Neuronal stem cell (in vitro differentiated cells): Measurements from ENCODE around the gene TTC33.

ENCODE experiments used
- DNase-seq: peaks from one replicate; pipeline ENCODE4 v3.0.0-alpha.2; 2013; ENCODE audit warnings: low spot score
- H2AFZ ChIP-seq: one replicate; pipeline ENCODE4 v1.6.1; 2013; ENCODE audit warnings: mild to moderate bottlenecking, low read length, inconsistent platforms
- H2AK5ac ChIP-seq: 2 replicates; pipeline ENCODE4 v1.6.1; 2013; ENCODE audit warnings: low read depth, mild to moderate bottlenecking, inconsistent platforms, low read length, moderate library complexity, mixed read lengths
- H2BK120ac ChIP-seq: 2 replicates; pipeline ENCODE4 v1.6.1; 2013; ENCODE audit warnings: low read depth, mild to moderate bottlenecking, inconsistent platforms, low read length, moderate library complexity, mixed read lengths
- H2BK12ac ChIP-seq: one replicate; pipeline ENCODE4 v1.6.1; 2013; ENCODE audit warnings: low read length, inconsistent platforms
- H2BK15ac ChIP-seq: 2 replicates; pipeline ENCODE4 v1.6.1; 2013; ENCODE audit warnings: mild to moderate bottlenecking, low read length, inconsistent platforms, mixed read lengths
- H2BK5ac ChIP-seq: one replicate; pipeline ENCODE4 v1.6.1; 2013; ENCODE audit warnings: inconsistent platforms, mild to moderate bottlenecking, low read length, moderate library complexity
- H3K14ac ChIP-seq: one replicate; pipeline ENCODE4 v1.6.1; 2013; ENCODE audit warnings: low read length, inconsistent platforms
- H3K18ac ChIP-seq: 2 replicates; pipeline ENCODE4 v1.6.1; 2013; ENCODE audit warnings: low read length, inconsistent platforms
- H3K23ac ChIP-seq: 2 replicates; pipeline ENCODE4 v1.6.1; 2013; ENCODE audit warnings: low read depth, mild to moderate bottlenecking, mixed read lengths, low read length, inconsistent platforms; ENCODE audit not compliant: poor library complexity
- H3K27ac ChIP-seq: replicated peaks from 3 replicates; pipeline ENCODE4 v1.5.1; 2013; ENCODE audit warnings: low read length, inconsistent platforms
- H3K27me3 ChIP-seq, 3 experiments: 2 replicates each; pipeline ENCODE4 v1.6.1; 2013; ENCODE audit warnings: low read length in 3 of 3, mild to moderate bottlenecking in 2 of 3, inconsistent platforms in 1 of 3, low read depth in 1 of 3, mixed read lengths in 1 of 3, moderate library complexity in 1 of 3; ENCODE audit not compliant: control insufficient read depth in 3 of 3, insufficient read depth in 3 of 3
- H3K36me3 ChIP-seq, 2 donors: replicated peaks in 1 of 2; 2 replicates each; pipeline ENCODE4 v1.6.1; 2013; ENCODE audit warnings: low read length in 2 of 2; ENCODE audit not compliant: control insufficient read depth in 2 of 2, insufficient read depth in 2 of 2
- H3K4ac ChIP-seq: 2 replicates; pipeline ENCODE4 v1.6.1; 2013; ENCODE audit warnings: inconsistent platforms, mild to moderate bottlenecking, low read length, moderate library complexity
- H3K4me1 ChIP-seq, 2 donors: 1 replicate in 1 of 2; 2 replicates in 1 of 2; pipeline ENCODE4 v1.6.1; 2013; ENCODE audit warnings: low read length in 2 of 2, low read depth in 1 of 2; ENCODE audit not compliant: control insufficient read depth in 2 of 2, insufficient read depth in 1 of 2
- H3K4me2 ChIP-seq: one replicate; pipeline ENCODE4 v1.6.1; 2013; ENCODE audit warnings: mild to moderate bottlenecking, low read length, inconsistent platforms; ENCODE audit not compliant: insufficient read depth, poor library complexity, severe bottlenecking
- H3K4me3 ChIP-seq, 2 donors: 2 replicates each; pipeline ENCODE4 v1.5.1; 2013; ENCODE audit warnings: low read length in 2 of 2, mild to moderate bottlenecking in 2 of 2, inconsistent platforms in 1 of 2, moderate library complexity in 1 of 2
- H3K79me1 ChIP-seq: one replicate; pipeline ENCODE4 v1.6.1; 2013; ENCODE audit warnings: low read depth, mild to moderate bottlenecking, inconsistent platforms, low read length, moderate library complexity
- H3K9ac ChIP-seq: one replicate; pipeline ENCODE4 v1.6.1; 2013; ENCODE audit warnings: mild to moderate bottlenecking, low read depth, low read length, inconsistent platforms; ENCODE audit not compliant: poor library complexity
- H3K9me3 ChIP-seq, 2 donors: replicated peaks in 1 of 2; 2 replicates each; pipeline versions ENCODE3 to v1.6.1; 2013; ENCODE audit warnings: low read length in 2 of 2, mild to moderate bottlenecking in 2 of 2, inconsistent platforms in 1 of 2, low read depth in 1 of 2, mixed read lengths in 1 of 2, moderate library complexity in 1 of 2; ENCODE audit not compliant: control insufficient read depth in 2 of 2, insufficient read depth in 1 of 2
- H4K8ac ChIP-seq: one replicate; pipeline ENCODE4 v1.6.1; 2013; ENCODE audit warnings: low read depth, mild to moderate bottlenecking, inconsistent platforms, low read length, moderate library complexity
- H4K91ac ChIP-seq: one replicate; pipeline ENCODE4 v1.6.1; 2013; ENCODE audit warnings: low read length, low read depth, mild to moderate bottlenecking, inconsistent platforms; ENCODE audit not compliant: poor library complexity
- WGBS, 2 donors: extraction: QIAGEN DNeasy Blood & Tissue Kit; methylation state at CpG; one replicate each; pipeline ENCODE4 v1.1.7; 2013; ENCODE audit warnings: missing lambda C conversion rate in 2 of 2, mixed read lengths in 1 of 2; ENCODE audit not compliant: insufficient read length in 2 of 2, insufficient replicate concordance in 1 of 2; ENCODE audit errors: extremely low coverage in 2 of 2; 5-methylcytosine and 5-hydroxymethylcytosine counted together

TTC33 gene

GRCh38 chr5:40511801-40512200, 244.0 kb downstream of the TTC33 start:
- Histone ChIP-seq H3K27me3 (no peaks in the 10 kb centered on the region), H3K4me2 (no peak overlapping the region), H2AK5ac (no peak overlapping the region), H3K79me1 (no peaks in the 10 kb centered on the region), H3K9ac (no peak overlapping the region), H3K4ac (no peak overlapping the region), H3K27ac (no peak overlapping the region), H2AFZ (no peak overlapping the region), H4K91ac (no peak overlapping the region), H2BK12ac (no peak overlapping the region), H3K18ac (no peak overlapping the region), H3K23ac (no peak overlapping the region), H2BK5ac (no peak overlapping the region), H3K9me3 (no peaks in the 10 kb centered on the region), H3K14ac (no peak overlapping the region), H3K4me1 (no peaks in the 10 kb centered on the region), H2BK120ac (no peak overlapping the region), H3K4me3 (no peak overlapping the region), H2BK15ac (no peak overlapping the region), H4K8ac (no peak overlapping the region), H3K36me3 (no peaks in the 10 kb centered on the region)
- DNase-seq, result no peak
- WGBS, 2 donors, result no CpG with 5 or more reads among the region's 1 CpG

- no peak for DNase-seq
These were observed 248.7 kb downstream of the TTC33 start for GRCh38 chr5:40507095-40507494.

GRCh38 chr5:40505031-40505430, 250.7 kb downstream of the TTC33 start:
- H3K4me3 ChIP-seq, result no peak overlapping the region
- H3K27me3 ChIP-seq, result no peaks in the 10 kb centered on the region
- no peak overlapping the region for H2BK15ac ChIP-seq
- H3K9me3 ChIP-seq, result no peaks in the 10 kb centered on the region
- no peak overlapping the region for H2BK5ac ChIP-seq
- H3K9ac ChIP-seq, result no peak overlapping the region
- no peak overlapping the region for H3K23ac ChIP-seq
- H3K79me1 ChIP-seq, result no peaks in the 10 kb centered on the region
- no peak overlapping the region for H3K14ac ChIP-seq
- H3K27ac ChIP-seq, result no peak overlapping the region
- H4K8ac ChIP-seq, result no peak overlapping the region
- no peak overlapping the region for H3K18ac ChIP-seq
- H2AK5ac ChIP-seq, result no peak overlapping the region
- H3K4ac ChIP-seq, result no peak overlapping the region
- H3K4me2 ChIP-seq, result no peak overlapping the region
- DNase-seq, result no peak
- H2BK12ac ChIP-seq, result no peak overlapping the region
- no peaks in the 10 kb centered on the region for H3K4me1 ChIP-seq
- no peaks in the 10 kb centered on the region for H3K36me3 ChIP-seq
- no peak overlapping the region for H2BK120ac ChIP-seq
- WGBS, 2 donors, result no CpG with 5 or more reads among the region's 4 CpGs
- no peak overlapping the region for H2AFZ ChIP-seq
- H4K91ac ChIP-seq, result no peak overlapping the region

More at GRCh38 chr5:40507095-40507494, 248.7 kb downstream of the TTC33 start:
- WGBS, 2 donors, result no CpG with 5 or more reads among the region's 2 CpGs
- H2BK120ac ChIP-seq, result no peak overlapping the region
- no peaks in the 10 kb centered on the region for H3K27me3 ChIP-seq
- no peak overlapping the region for H2BK15ac ChIP-seq
- H3K79me1 ChIP-seq, result no peaks in the 10 kb centered on the region
- H2AFZ ChIP-seq, result no peak overlapping the region
- no peaks in the 10 kb centered on the region for H3K36me3 ChIP-seq
- no peak overlapping the region for H3K23ac ChIP-seq
- H3K4me1 ChIP-seq, result no peaks in the 10 kb centered on the region
- H4K91ac ChIP-seq, result no peak overlapping the region
- H4K8ac ChIP-seq, result no peak overlapping the region
- no peak overlapping the region for H3K9ac ChIP-seq
- H2BK12ac ChIP-seq, result no peak overlapping the region
- no peak overlapping the region for H3K18ac ChIP-seq
- no peak overlapping the region for H3K27ac ChIP-seq
- H3K14ac ChIP-seq, result no peak overlapping the region
- H3K4me2 ChIP-seq, result no peak overlapping the region
- no peak overlapping the region for H3K4me3 ChIP-seq
- H2BK5ac ChIP-seq, result no peak overlapping the region
- H3K9me3 ChIP-seq, result no peaks in the 10 kb centered on the region
- H2AK5ac ChIP-seq, result no peak overlapping the region
- no peak overlapping the region for H3K4ac ChIP-seq

- H3K14ac ChIP-seq, result no peak overlapping the region
- no peak overlapping the region for H3K4ac ChIP-seq
- H3K4me3 ChIP-seq, result no peak overlapping the region
- no peak overlapping the region for H2AK5ac ChIP-seq
- H3K9me3 ChIP-seq, result no peaks in the 10 kb centered on the region
- no peaks in the 10 kb centered on the region for H3K27me3 ChIP-seq
- no peak overlapping the region for H3K9ac ChIP-seq
- H4K91ac ChIP-seq, result no peak overlapping the region
- no peak for DNase-seq
- no peak overlapping the region for H3K18ac ChIP-seq
- no peaks in the 10 kb centered on the region for H3K4me1 ChIP-seq
- H3K23ac ChIP-seq, result no peak overlapping the region
- no peak overlapping the region for H4K8ac ChIP-seq
- H3K4me2 ChIP-seq, result no peak overlapping the region
- H2AFZ ChIP-seq, result no peak overlapping the region
- H2BK15ac ChIP-seq, result no peak overlapping the region
- H3K79me1 ChIP-seq, result no peaks in the 10 kb centered on the region
- H3K27ac ChIP-seq, result no peak overlapping the region
- H2BK12ac ChIP-seq, result no peak overlapping the region
- no peak overlapping the region for H2BK5ac ChIP-seq
- no peak overlapping the region for H2BK120ac ChIP-seq
- WGBS, 2 donors, result no CpG with 5 or more reads among the region's 2 CpGs
- H3K36me3 ChIP-seq, result no peaks in the 10 kb centered on the region
These were observed 252.3 kb downstream of the TTC33 start for GRCh38 chr5:40503439-40503838.
